Psoas muscle (tissue), 8 donors: ENCODE results near the gene WNT8A. TPM values are rescaled to one million over a fixed set of nuclear protein-coding genes. Genes with fewer than 3 reads are reported as not detected.
"Not testable (repeated sequence)": the region's sequence is repeated elsewhere in the genome, so short reads cannot be mapped to it uniquely, and the experiment has no call there.

Experiments
- ATAC-seq, 4 donors: fragments of 200-7000 bp; cut with Tn5 transposase; one replicate each; pipeline ENCODE4 v1.9.1; 2020; ENCODE audit warnings: moderate library complexity in 3 of 4, mild to moderate bottlenecking in 2 of 4
- DNase-seq, 2 donors: peaks; one replicate each; pipeline ENCODE4 v3.0.0-alpha.2; 2020
- H3K27ac ChIP-seq: fragments of 200-600 bp; one replicate; pipeline ENCODE4 v1.8.0; 2022
- H3K27me3 ChIP-seq, 3 donors: fragments of 200-600 bp in 1 of 3; one replicate each; pipeline versions ENCODE4 v1.6.1 to v1.8.0; 2013 to 2022; ENCODE audit warnings: low read length in 2 of 3, mild to moderate bottlenecking in 2 of 3, moderate library complexity in 1 of 3; ENCODE audit not compliant: insufficient read depth in 3 of 3
- H3K36me3 ChIP-seq, 2 donors: fragments of 200-600 bp in 1 of 2; one replicate each; pipeline versions ENCODE4 v1.6.1 to v1.8.0; 2013 to 2022; ENCODE audit warnings: low read depth in 1 of 2, mild to moderate bottlenecking in 1 of 2, moderate library complexity in 1 of 2; ENCODE audit not compliant: insufficient read depth in 1 of 2
- H3K4me1 ChIP-seq: fragments of 200-600 bp; one replicate; pipeline ENCODE4 v1.8.0; 2022
- H3K4me3 ChIP-seq: fragments of 200-600 bp; one replicate; pipeline ENCODE4 v1.8.0; 2022; ENCODE audit warnings: mild to moderate bottlenecking
- H3K9me3 ChIP-seq: fragments of 200-600 bp; one replicate; pipeline ENCODE4 v1.8.0; 2022
- WGBS, 3 donors: extraction: QIAGEN DNeasy Blood & Tissue Kit; methylation state at CpG; one replicate each; pipeline versions ENCODE4 v1.1.6 to v1.1.7; 2013; 5-methylcytosine and 5-hydroxymethylcytosine counted together
- intact Hi-C, 2 donors: fragments of 100-400 bp; cut with DNase I; formaldehyde crosslinking; loops; one replicate each; pipeline versions ENCODE4 v1.11.0 to v1.14.2; 2022
- polyA plus RNA-seq, 3 donors: library from polyadenylated mRNA; stranded (reverse); fragments of 200-250 nt; gene quantifications; one replicate each; pipeline ENCODE4 v1.2.3, GENCODE V29; 2013
- total RNA-seq, 4 donors: library from RNA; stranded (reverse); fragmentation: NEBNext Ultra II Directional in 2 of 4; extraction: Animal tissue kit (Norgen Biotek cat#: 25700) in 2 of 4; gene quantifications; one replicate each; pipeline versions ENCODE4 v1.2.1 to v1.2.4, GENCODE V29; 2021 to 2023
- TF ChIP-seq, protein P1 (sequence below): fragments of 200-600 bp; IDR thresholded peaks from one replicate; pipeline ENCODE4 v1.8.0; 2022; ENCODE audit warnings: antibody characterized with exemption
- donor health status: healthy with polysubstance abuse.
- donor health status: DM: no; HTN: no; CAD: no; lungs with moderate emphysema.
- donor health status: Bipolar disorder and iron deficiency.
- donor health status: healthy.
- donor health status: DM: yes; HTN: yes; CAD: no.
- donor health status: DM: no; HTN: no; CAD: no.
- donor health status: DM: no; HTN: no; CAD: no.
- donor health status: DM: yes; HTN: yes; CAD: no.

WNT8A gene
- total and polyA plus RNA-seq, 7 donors: not detected

DNA sequence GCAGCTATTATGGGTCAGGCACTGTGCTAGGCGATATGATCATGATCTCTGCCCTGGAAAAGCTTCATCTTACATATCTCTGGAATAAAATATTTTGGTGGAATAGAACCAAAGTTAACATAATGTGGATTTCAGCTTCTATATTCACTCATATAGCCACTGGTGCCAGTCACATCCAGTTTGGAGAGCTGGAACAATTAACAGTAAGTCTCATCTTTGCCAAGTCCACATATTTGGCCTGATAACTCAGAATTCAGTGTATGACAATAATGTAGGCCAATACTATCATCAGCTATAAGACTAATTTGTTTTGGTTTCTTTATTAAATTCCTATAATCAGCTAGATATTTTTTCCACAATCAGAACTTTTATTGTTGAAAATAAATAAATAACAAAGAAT lies 45.0 kb upstream of the WNT8A start:
- H3K27me3 ChIP-seq: no peaks in the 10 kb centered on the region
- H3K4me3 ChIP-seq: no peak overlapping the region
- no peaks in the 10 kb centered on the region for H3K9me3 ChIP-seq
- DNase-seq (no peak), ATAC-seq (no peak)
- peaks cover 7% of the 10 kb centered on the region for H3K4me1 ChIP-seq
- no peaks in the 10 kb centered on the region for H3K36me3 ChIP-seq
- WGBS, 3 donors: 62 to 81% (median 77%) methylated on average over 1 of the region's 1 CpG
- no peak overlapping the region for H3K27ac ChIP-seq
- intact Hi-C loops: loop anchor here in 1 of 2 donors (5.0 kb wide), 1 partner anchor 93 kb away; no protein-coding TSS in a partner anchor
- TF ChIP-seq, protein P1, sequence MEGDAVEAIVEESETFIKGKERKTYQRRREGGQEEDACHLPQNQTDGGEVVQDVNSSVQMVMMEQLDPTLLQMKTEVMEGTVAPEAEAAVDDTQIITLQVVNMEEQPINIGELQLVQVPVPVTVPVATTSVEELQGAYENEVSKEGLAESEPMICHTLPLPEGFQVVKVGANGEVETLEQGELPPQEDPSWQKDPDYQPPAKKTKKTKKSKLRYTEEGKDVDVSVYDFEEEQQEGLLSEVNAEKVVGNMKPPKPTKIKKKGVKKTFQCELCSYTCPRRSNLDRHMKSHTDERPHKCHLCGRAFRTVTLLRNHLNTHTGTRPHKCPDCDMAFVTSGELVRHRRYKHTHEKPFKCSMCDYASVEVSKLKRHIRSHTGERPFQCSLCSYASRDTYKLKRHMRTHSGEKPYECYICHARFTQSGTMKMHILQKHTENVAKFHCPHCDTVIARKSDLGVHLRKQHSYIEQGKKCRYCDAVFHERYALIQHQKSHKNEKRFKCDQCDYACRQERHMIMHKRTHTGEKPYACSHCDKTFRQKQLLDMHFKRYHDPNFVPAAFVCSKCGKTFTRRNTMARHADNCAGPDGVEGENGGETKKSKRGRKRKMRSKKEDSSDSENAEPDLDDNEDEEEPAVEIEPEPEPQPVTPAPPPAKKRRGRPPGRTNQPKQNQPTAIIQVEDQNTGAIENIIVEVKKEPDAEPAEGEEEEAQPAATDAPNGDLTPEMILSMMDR: no peak

DNA sequence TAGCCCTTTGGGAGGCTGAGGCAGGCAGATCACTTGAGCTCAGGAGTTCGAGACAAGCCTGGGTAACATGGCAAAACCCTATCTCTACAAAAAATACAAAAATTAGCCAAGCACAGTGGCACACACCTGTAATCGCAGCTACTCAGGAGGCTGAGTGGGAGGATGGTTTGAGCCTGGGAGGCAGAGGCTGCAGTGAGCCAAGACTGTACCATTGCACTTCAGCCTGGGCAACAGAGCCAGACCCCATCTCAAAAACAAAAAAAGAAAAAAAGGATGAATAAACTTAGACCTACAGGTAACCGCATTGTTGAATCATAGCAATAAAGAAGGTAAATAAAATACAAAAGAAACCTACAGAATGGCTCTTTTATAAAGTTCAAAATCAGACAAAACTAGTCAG lies 38.5 kb upstream of the WNT8A start:
- H3K4me3 ChIP-seq, intact Hi-C loops, ATAC-seq, H3K27ac ChIP-seq, DNase-seq, H3K36me3 ChIP-seq, H3K9me3 ChIP-seq, H3K4me1 ChIP-seq, H3K27me3 ChIP-seq: not testable (repeated sequence)
- WGBS, 3 donors: 93 to 96% (median 94%) methylated on average over 3 of the region's 3 CpGs

DNA sequence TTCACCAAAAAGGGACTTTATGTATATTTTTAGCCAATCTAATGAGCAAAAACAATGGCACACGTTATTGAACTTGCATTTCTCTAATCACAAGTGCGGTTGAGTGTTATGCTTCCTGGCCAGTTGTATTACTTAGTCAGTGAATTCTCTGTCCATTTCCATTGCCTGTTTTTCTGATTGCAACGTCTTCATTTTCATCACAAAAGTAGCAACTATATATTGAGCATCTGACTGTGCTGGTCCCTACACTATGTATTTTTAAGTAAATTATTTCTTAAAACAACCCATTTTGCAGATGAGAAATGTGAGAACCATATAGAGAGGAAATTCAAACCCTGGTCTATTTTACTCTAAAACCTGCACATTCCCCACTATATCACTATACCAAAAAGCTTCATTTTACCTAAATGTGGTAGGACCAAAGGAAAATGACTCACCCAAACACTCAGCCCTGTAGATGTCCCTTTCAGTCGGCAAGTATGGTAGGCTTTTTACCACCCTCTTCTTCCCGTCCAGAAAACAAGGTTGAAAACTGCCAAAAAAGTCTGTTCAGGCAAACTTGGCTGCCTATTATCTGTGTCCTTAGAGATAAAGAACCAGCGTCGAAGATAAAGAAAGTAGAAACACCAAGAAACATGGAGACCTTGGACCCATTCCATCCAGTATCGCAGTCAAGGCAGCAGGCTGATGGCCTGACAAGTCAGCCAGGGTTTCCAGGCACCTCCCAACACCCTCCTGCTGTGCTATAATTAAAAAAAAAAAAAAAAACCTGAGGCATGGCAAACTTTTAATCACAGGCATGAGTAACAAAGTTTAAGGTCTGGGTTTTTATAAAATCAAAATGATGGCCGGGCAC lies 32.2 kb upstream of the WNT8A start:
- 73 to 81% (median 74%) methylated on average over 9 of the region's 9 CpGs for WGBS, 3 donors
- intact Hi-C loops: no loop called here
- no peak overlapping the region for H3K27ac ChIP-seq
- no peaks in the 10 kb centered on the region for H3K27me3 ChIP-seq
- H3K9me3 ChIP-seq: no peaks in the 10 kb centered on the region
- H3K36me3 ChIP-seq: no peaks in the 10 kb centered on the region
- TF ChIP-seq, protein P1: no peak
- no peak for ATAC-seq
- no peak overlapping the region for H3K4me3 ChIP-seq
- no peak for DNase-seq
- H3K4me1 ChIP-seq: no peaks in the 10 kb centered on the region

DNA sequence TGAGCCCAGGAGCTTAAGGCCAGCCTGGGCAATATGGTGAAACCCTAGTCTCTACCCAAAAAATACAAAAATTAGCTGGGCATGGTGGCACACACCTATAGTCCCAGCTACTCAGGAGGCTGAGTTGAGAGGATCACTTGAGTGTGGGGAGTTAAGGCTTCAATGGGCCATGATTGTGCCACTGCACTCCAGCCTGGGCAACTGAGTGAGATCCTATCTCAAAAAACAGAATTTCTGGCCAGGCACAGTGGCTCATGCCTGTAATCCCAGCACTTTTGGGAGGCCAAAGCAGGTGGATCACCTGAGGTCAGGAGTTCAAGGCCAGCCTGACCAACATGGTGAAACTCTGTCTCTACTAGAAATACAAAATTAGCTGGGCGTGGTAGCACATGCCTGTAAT lies 31.1 kb upstream of the WNT8A start:
- WGBS, 3 donors: 90 to 100% (median 98%) methylated on average over 1 of the region's 1 CpG
- H3K27me3 ChIP-seq, H3K9me3 ChIP-seq, H3K4me3 ChIP-seq, H3K27ac ChIP-seq, ATAC-seq, intact Hi-C loops, H3K4me1 ChIP-seq, H3K36me3 ChIP-seq, DNase-seq: not testable (repeated sequence)

DNA sequence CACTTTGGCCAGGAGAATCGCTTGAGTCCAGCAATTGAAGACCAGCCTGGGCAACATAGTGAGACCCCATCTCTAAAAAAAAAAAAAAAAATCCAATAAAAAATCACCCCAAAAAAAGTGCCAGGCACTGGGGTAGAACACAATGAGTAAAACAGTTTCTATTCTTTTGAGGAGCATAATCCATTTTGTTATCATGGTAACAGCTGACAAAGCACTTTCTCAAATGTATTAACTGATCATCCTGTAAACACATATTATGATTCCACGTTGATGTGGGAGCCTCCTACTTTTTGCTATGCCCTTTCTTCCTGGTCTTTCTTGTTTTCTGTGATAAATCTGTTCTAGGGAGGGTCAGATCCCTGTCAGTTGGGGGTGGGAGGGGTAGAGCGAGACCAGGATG lies 30.3 kb upstream of the WNT8A start:
- TF ChIP-seq, protein P1: no peak
- no peaks in the 10 kb centered on the region for H3K9me3 ChIP-seq
- no peak overlapping the region for H3K27ac ChIP-seq
- DNase-seq: no peak
- H3K27me3 ChIP-seq: no peaks in the 10 kb centered on the region
- no peak overlapping the region for H3K4me3 ChIP-seq
- no peak for ATAC-seq
- no peaks in the 10 kb centered on the region for H3K36me3 ChIP-seq
- H3K4me1 ChIP-seq: no peaks in the 10 kb centered on the region
- intact Hi-C loops: no loop called here
- WGBS, 3 donors: 67 to 81% (median 75%) methylated on average over 3 of the region's 3 CpGs
